Skin epidermis (tissue), 12 donors: ENCODE results near the gene DNAJA4.
"Not testable (repeated sequence)": the region's sequence is repeated elsewhere in the genome, so short reads cannot be mapped to it uniquely, and the experiment has no call there.

ENCODE experiments used
- H3K27ac ChIP-seq, 21 experiments: fragments of 200-600 bp; sonication (generic) in 11 of 21; one replicate each; pipeline ENCODE4 v1.5.0; 2020; ENCODE audit warnings: mild to moderate bottlenecking in 3 of 21, inconsistent platforms in 2 of 21, moderate library complexity in 2 of 21
- H3K4me3 ChIP-seq, 7 experiments: fragments of 200-600 bp; sonication (generic) in 2 of 7; one replicate each; pipeline ENCODE4 v1.5.0; 2020; ENCODE audit warnings: inconsistent platforms in 2 of 7, mild to moderate bottlenecking in 2 of 7, moderate library complexity in 1 of 7

The DNAJA4 gene

GRCh38 chr15:78243058-78243457 lies 21.3 kb upstream of the DNAJA4 start:
- Histone ChIP-seq H3K4me3 (no peak overlapping the region), H3K27ac (no peak overlapping the region)

- Histone ChIP-seq H3K4me3 (no peak overlapping the region), H3K27ac (no peak overlapping the region)
Observed at GRCh38 chr15:78243491-78243941, 20.8 kb upstream of the DNAJA4 start.

GRCh38 chr15:78244101-78244500 lies 20.3 kb upstream of the DNAJA4 start:
- H3K27ac ChIP-seq = no peak overlapping the region

DNA sequence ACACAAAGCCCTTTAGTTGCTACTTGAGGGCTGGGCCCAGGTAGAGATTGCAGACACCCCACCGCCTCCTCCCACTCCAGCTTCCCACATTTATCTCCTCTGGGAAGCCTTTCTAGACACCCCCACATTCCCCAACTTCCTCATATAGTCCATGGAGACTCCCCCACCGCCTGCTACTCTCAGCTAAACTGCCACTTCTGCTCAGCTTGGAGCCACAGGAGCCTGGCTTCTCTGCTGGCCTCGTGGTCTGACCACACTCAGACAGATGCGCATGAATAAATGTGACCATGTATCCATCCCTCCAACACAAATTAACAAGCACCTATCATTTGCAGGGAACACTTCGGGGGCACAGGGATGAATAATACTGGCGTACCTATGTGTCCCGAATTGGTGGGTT lies 19.5 kb upstream of the DNAJA4 start:
- no peak overlapping the region for H3K27ac ChIP-seq
- no peak overlapping the region for H3K4me3 ChIP-seq

More at GRCh38 chr15:78244101-78244500, 20.3 kb upstream of the DNAJA4 start:
- H3K4me3 ChIP-seq = no peak overlapping the region

DNA sequence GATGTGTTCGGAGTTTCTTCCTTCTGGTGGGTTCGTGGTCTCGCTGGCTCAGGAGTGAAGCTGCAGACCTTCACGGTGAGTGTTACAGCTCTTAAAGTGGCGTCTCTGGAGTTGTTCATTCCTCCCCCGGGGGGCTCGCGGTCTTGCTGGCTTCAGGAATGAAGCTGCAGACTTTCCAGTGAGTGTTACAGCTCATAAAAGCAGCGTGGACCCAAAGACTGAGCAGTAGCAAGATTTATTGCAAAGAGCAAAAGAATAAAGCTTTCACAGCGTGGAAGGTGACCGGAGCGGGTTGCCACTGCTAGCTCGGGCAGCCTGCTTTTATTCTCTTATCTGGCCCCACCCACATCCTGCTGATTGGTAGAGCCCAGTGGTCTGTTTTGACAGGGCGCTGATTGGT lies 19.0 kb upstream of the DNAJA4 start:
- not testable (repeated sequence) for H3K4me3 ChIP-seq, H3K27ac ChIP-seq

- H3K27ac ChIP-seq, H3K4me3 ChIP-seq: not testable (repeated sequence)
Observed at GRCh38 chr15:78245976-78246620, 18.3 kb upstream of the DNAJA4 start.

- Histone ChIP-seq H3K27ac (no peak overlapping the region), H3K4me3 (no peak overlapping the region)
Observed at GRCh38 chr15:78247911-78248310, 16.5 kb upstream of the DNAJA4 start.

- no peak overlapping the region for H3K27ac ChIP-seq
- H3K4me3 ChIP-seq = no peak overlapping the region
Observed at GRCh38 chr15:78249131-78249530, 15.2 kb upstream of the DNAJA4 start.

DNA sequence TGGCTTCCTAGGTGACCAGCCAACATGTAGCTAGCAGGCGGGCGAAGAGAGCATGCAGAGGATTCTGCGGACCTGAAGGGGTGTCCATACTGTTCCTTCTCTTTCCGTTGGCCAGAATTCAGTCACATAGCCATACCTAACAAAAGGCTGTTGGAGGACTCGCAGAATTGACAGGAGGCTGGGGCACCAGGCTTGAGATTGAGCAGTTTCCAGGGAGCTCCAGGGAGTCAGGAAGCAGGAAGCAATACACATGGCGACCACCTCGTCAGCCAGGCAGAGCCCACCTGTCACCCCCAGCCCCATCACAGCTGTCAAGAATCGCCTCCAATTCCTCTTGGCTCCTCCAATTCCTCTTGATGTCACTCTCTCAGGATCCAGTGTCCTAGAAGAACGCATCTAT lies 13.2 kb upstream of the DNAJA4 start:
- H3K27ac ChIP-seq = no peak overlapping the region
- H3K4me3 ChIP-seq = no peak overlapping the region

DNA sequence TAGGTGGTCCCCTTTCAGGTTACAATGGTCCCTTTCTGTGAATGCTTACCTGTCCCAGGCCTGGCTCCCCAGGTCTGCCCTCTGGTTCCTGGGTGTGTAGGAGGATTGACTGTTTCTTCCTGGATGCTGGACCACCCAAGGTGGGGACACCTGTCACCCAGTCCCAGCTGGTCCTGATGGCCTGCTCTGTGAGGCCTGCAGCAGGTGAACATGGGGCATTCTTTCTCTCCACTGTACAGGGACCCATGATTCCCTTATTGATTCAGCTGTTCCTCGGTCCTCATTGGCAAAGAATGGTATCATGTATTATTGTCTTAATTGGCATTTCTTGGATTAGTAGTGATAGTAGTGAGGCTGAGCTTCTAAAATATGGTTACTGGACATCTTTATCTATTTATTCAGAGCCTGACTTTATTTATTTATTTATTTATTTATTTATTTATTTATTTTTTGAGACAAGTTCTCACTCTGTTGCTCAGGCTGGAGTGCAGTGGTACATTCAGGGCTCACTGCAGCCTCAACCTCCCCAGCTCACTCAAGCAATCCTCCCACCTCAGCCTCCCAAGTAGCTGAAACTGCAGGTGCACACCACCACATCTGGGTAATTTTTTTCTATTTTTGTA lies 8.8 kb upstream of the DNAJA4 start:
- Histone ChIP-seq H3K27ac (no peak overlapping the region), H3K4me3 (no peak overlapping the region)

DNA sequence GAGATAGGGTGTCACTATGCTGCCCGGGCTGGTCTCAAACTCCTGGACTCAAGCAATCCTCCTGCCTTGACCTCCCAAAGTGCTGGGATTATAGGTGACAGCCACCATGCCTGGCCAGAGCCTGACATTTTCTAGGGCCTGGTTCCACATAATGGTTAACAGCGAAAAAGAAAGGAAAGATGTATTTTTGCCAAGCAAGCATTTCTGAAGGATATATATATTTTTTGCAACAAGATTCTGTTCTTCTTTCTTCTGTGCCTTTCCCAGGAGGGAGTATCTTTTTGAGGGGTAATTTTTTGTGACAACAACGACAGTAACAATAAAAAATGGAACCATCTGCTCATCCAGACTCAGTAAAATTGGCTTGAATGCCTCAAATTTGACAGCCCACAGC lies 8.3 kb upstream of the DNAJA4 start:
- H3K27ac ChIP-seq = no peak overlapping the region
- H3K4me3 ChIP-seq = no peak overlapping the region

DNA sequence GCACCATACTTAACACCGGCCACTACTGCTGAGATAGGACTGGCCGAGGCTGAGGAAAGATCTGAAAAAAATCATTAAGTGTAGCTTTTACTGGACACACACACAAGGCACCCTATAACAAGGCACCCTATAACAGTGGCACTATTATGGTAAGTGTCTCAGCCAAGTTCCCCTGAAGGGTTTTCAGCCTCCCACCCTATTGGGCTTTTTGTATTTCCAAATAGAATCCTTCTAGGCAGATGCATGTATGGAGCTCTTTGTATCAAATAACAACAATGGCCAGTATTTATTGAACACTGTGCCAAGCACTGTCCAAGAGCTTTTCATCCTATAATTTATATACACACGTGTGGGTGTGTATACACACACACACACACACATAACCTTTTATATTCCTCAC lies 6.7 kb upstream of the DNAJA4 start:
- Histone ChIP-seq H3K4me3 (no peak overlapping the region), H3K27ac (no peak overlapping the region)

DNA sequence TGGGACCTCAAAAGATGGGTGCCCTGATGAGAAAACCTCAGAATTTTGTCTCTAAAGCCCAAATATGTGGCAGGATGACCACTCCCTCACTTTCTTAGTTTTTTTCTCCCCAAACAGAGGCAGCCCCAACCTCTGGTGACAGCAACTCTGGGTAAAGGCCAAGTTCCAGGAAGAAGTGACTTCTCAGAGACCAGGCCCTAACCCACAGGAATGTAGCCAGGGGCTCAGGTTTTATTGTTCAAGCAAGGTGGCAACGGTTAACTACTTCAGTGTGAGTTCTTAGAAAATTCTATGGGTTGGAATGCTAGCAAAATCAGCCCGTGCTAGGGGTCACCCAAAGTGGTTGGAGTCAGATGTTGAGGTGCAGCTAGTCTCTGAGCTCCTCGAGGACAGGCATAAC lies 5.1 kb upstream of the DNAJA4 start:
- Histone ChIP-seq H3K4me3 (no peak overlapping the region), H3K27ac (no peak overlapping the region)

GRCh38 chr15:78260489-78260888 lies 3.9 kb upstream of the DNAJA4 start:
- H3K4me3 ChIP-seq = no peak overlapping the region
- no peak overlapping the region for H3K27ac ChIP-seq

DNA sequence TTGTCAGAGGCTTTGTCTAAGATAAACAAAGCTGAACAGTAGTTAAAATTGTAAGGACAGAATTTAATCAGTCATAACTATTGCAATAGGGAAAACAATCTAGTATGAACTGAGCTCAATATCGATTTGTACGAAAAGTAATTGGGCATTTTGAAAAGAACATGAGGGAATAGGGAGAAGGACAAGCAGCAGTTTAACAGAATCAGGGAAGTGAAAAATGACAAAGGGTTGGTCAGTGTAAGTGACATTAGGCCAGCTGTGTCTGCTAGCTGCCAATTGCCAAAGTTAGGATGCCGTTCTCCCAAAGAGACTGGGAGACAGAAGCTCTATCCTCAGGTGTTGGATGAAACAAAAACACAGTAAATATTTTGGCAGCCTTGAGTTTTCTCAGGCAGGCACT lies 3.3 kb upstream of the DNAJA4 start:
- Histone ChIP-seq H3K27ac (no peak overlapping the region), H3K4me3 (no peak overlapping the region)

- H3K4me3 ChIP-seq = no peak overlapping the region
Observed at GRCh38 chr15:78263351-78263781, 996 bp upstream of the DNAJA4 start.

GRCh38 chr15:78263907-78264303 lies 457 bp upstream of the DNAJA4 start:
- Histone ChIP-seq H3K4me3 (peak overlapping the region; percentile 41 to 71 (median 56)), H3K27ac (peak overlapping the region in 20 of 21 experiments; percentile 66 to 96 (median 87))

More at GRCh38 chr15:78263351-78263781, 996 bp upstream of the DNAJA4 start:
- H3K27ac ChIP-seq = peak overlapping the region in 6 of 21 experiments; percentile 87 to 96 (median 90)

- peak overlapping the region; percentile 41 to 71 (median 56) for H3K4me3 ChIP-seq
- peak overlapping the region in 20 of 21 experiments; percentile 18 to 96 (median 86) for H3K27ac ChIP-seq
Observed at GRCh38 chr15:78265137-78265460, 737 bp downstream of the DNAJA4 start.

GRCh38 chr15:78265752-78266224 lies 1.4 kb downstream of the DNAJA4 start:
- Histone ChIP-seq H3K4me3 (peak overlapping the region in 2 of 7 experiments; percentile 41 to 52), H3K27ac (peak overlapping the region in 10 of 21 experiments; percentile 2 to 93 (median 88))

DNA sequence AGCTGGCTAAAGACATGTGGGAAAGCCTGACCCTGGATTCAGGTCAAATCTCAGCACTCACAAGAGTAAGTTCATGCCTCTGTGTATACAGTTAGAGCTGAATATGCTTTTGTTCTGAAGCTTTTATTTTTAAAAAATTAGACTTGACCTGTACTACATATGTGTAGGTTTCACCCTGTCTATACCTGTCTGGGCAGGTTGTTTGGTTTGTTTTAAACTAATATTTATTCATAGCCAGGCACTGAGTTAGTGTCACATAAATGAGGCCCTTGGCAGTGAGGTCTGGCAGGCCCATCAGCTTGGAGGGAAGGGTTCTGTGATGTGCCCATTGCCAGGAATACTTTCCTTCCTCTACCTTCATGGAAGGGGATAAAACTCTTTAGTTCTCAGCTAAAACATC lies 1.9 kb downstream of the DNAJA4 start:
- Histone ChIP-seq H3K27ac (peak overlapping the region in 6 of 21 experiments; percentile 2 to 93 (median 76)), H3K4me3 (no peak overlapping the region)

- H3K4me3 ChIP-seq = no peak overlapping the region
Observed at GRCh38 chr15:78266806-78267205, 2.4 kb downstream of the DNAJA4 start.

More at GRCh38 chr15:78266806-78267205, 2.4 kb downstream of the DNAJA4 start:
- peak overlapping the region in 4 of 21 experiments; percentile 2 to 93 (median 77) for H3K27ac ChIP-seq
